HepG2 (cell line): ENCODE results near the gene SLC7A10. TPM values are rescaled to one million over a fixed set of nuclear protein-coding genes. Genes with fewer than 3 reads are reported as not detected.

Experiments used
- ADNP ChIP-seq: sonication (generic); formaldehyde crosslinking; IDR thresholded peaks from 2 replicates; pipeline ENCODE4 v1.4.0; 2020; ENCODE audit warnings: missing genetic modification reagents
- AKAP8 ChIP-seq: sonication (generic); formaldehyde crosslinking; IDR thresholded peaks from 2 replicates; pipeline ENCODE4 v1.5.1; 2020; ENCODE audit warnings: mild to moderate bottlenecking, missing genetic modification reagents
- EP300 ChIP-seq, 3 experiments: sonication (generic) in 1 of 3; formaldehyde crosslinking in 1 of 3; IDR thresholded peaks; 2 replicates each; pipeline versions ENCODE4 v1.5.1 to v1.6.1; 2011 to 2020; ENCODE audit warnings: low read depth in 2 of 3, low read length in 2 of 3, borderline replicate concordance in 1 of 3, improper control_type of control experiment in 1 of 3, mild to moderate bottlenecking in 1 of 3, missing genetic modification reagents in 1 of 3, moderate library complexity in 1 of 3
- FOXO1 ChIP-seq: sonication (generic); formaldehyde crosslinking; IDR thresholded peaks from 2 replicates; pipeline ENCODE4 v1.4.0; 2020; ENCODE audit warnings: missing genetic modification reagents
- HDAC1 ChIP-seq: sonication (generic); formaldehyde crosslinking; IDR thresholded peaks from 2 replicates; pipeline ENCODE4 v1.5.1; 2020; ENCODE audit warnings: mild to moderate bottlenecking, missing genetic modification reagents
- HOXD1 ChIP-seq: sonication (generic); formaldehyde crosslinking; IDR thresholded peaks from 2 replicates; pipeline ENCODE4 v1.5.0; 2020; ENCODE audit warnings: missing genetic modification reagents
- LBX2 ChIP-seq: sonication (generic); formaldehyde crosslinking; IDR thresholded peaks from 2 replicates; pipeline ENCODE4 v1.5.0; 2020; ENCODE audit warnings: missing genetic modification reagents, mild to moderate bottlenecking, borderline replicate concordance
- LCORL ChIP-seq, 2 experiments: fragments of 450-650 bp in 1 of 2; sonication (generic) in 1 of 2; formaldehyde crosslinking in 1 of 2; IDR thresholded peaks; 2 replicates each; pipeline versions ENCODE4 v1.5.0 to v1.6.1; 2017 to 2020; ENCODE audit warnings: antibody characterized with exemption in 1 of 2, missing genetic modification reagents in 1 of 2
- MEIS1 ChIP-seq: sonication (generic); formaldehyde crosslinking; IDR thresholded peaks from 2 replicates; pipeline ENCODE4 v1.9.0; 2021; ENCODE audit warnings: mild to moderate bottlenecking, missing genetic modification reagents, moderate library complexity, borderline replicate concordance
- MIER3 ChIP-seq: IDR thresholded peaks from 2 replicates; pipeline ENCODE4 v1.6.1; 2016; ENCODE audit warnings: missing compliant biosample characterization, borderline replicate concordance
- NAIF1 ChIP-seq: sonication (generic); formaldehyde crosslinking; IDR thresholded peaks from 2 replicates; pipeline ENCODE4 v1.5.0; 2020; ENCODE audit warnings: mild to moderate bottlenecking, missing genetic modification reagents, borderline replicate concordance
- NR2F1 ChIP-seq, 2 experiments: fragments of 450-650 bp in 1 of 2; formaldehyde crosslinking in 1 of 2; IDR thresholded peaks; 2 replicates each; pipeline versions ENCODE4 v1.5.0 to v1.6.1; 2016 to 2020; ENCODE audit warnings: mild to moderate bottlenecking in 1 of 2, missing compliant biosample characterization in 1 of 2, missing genetic modification reagents in 1 of 2, moderate library complexity in 1 of 2
- NR2F2 ChIP-seq: IDR thresholded peaks from 2 replicates; pipeline ENCODE4 v1.6.1; 2012; ENCODE audit warnings: low read depth, inconsistent platforms, borderline replicate concordance
- PCBP2 ChIP-seq: fragments of 200-400 bp; formaldehyde crosslinking; optimal IDR thresholded peaks from 2 replicates; pipeline ENCODE3; 2018; ENCODE audit warnings: low read length, low read depth; ENCODE audit not compliant: poor library complexity, severe bottlenecking
- PHB2 ChIP-seq: fragments of 450-650 bp; IDR thresholded peaks from 2 replicates; pipeline ENCODE4 v1.6.1; 2018; ENCODE audit not compliant: partially characterized antibody
- RAD51 ChIP-seq: fragments of 450-650 bp; IDR thresholded peaks from 2 replicates; pipeline ENCODE4 v1.6.1; 2016; ENCODE audit warnings: borderline replicate concordance
- SYNCRIP ChIP-seq: fragments of 200-400 bp; formaldehyde crosslinking; IDR thresholded peaks from 2 replicates; pipeline ENCODE4 v1.6.1; 2018; ENCODE audit warnings: mild to moderate bottlenecking, low read depth, low read length; ENCODE audit not compliant: insufficient read depth
- TBL1XR1 ChIP-seq: fragments of 150-350 bp; IDR thresholded peaks from 2 replicates; pipeline ENCODE4 v1.6.1; 2014; ENCODE audit warnings: borderline replicate concordance, low read length; ENCODE audit not compliant: partially characterized antibody
- ZFYVE20 ChIP-seq: sonication (generic); formaldehyde crosslinking; IDR thresholded peaks from 2 replicates; pipeline ENCODE4 v1.8.0; 2023; ENCODE audit warnings: low read depth, mild to moderate bottlenecking, moderate library complexity, missing genetic modification reagents, borderline replicate concordance
- ZNF263 ChIP-seq: sonication (generic); formaldehyde crosslinking; IDR thresholded peaks from 2 replicates; pipeline ENCODE4 v1.4.0; 2020; ENCODE audit warnings: missing genetic modification reagents
- ZNF354B ChIP-seq: sonication (generic); formaldehyde crosslinking; IDR thresholded peaks from 2 replicates; pipeline ENCODE4 v1.8.0; 2022; ENCODE audit warnings: mild to moderate bottlenecking, missing genetic modification reagents
- ZNF563 ChIP-seq: sonication (generic); formaldehyde crosslinking; IDR thresholded peaks from 2 replicates; pipeline ENCODE4 v1.8.0; 2022; ENCODE audit warnings: mild to moderate bottlenecking, moderate library complexity, missing genetic modification reagents
- ZNF614 ChIP-seq: IDR thresholded peaks from 2 replicates; pipeline ENCODE4 v1.6.1; 2018; ENCODE audit warnings: missing biosample characterization, missing genetic modification reagents, inconsistent platforms, borderline replicate concordance
- ZNF616 ChIP-seq: sonication (generic); formaldehyde crosslinking; IDR thresholded peaks from 2 replicates; pipeline ENCODE4 v1.5.0; 2020; ENCODE audit warnings: low read depth, mild to moderate bottlenecking, missing genetic modification reagents
- ZNF724P ChIP-seq: sonication (generic); formaldehyde crosslinking; IDR thresholded peaks from 2 replicates; pipeline ENCODE4 v1.8.0; 2022; ENCODE audit warnings: missing genetic modification reagents, borderline replicate concordance
- ZNF75D ChIP-seq: sonication (generic); formaldehyde crosslinking; IDR thresholded peaks from 2 replicates; pipeline ENCODE4 v1.8.1; 2023; ENCODE audit warnings: missing genetic modification reagents, mild to moderate bottlenecking, borderline replicate concordance
- ZZZ3 ChIP-seq: sonication (generic); formaldehyde crosslinking; IDR thresholded peaks from 2 replicates; pipeline ENCODE4 v1.4.0; 2020; ENCODE audit warnings: missing genetic modification reagents, mild to moderate bottlenecking, borderline replicate concordance
- polyA plus RNA-seq, 8 experiments: library from polyadenylated mRNA; depleted of rRNA in 3 of 8; stranded (reverse) in 7 of 8; unstranded in 1 of 8; fragments of >200 nt; fragmentation: Illumina TruSeq in 4 of 8; extraction: Trizol in 4 of 8; gene quantifications; 2 replicates each; pipeline versions ENCODE4 v1.2.1 to v1.2.3, GENCODE V29; 2011 to 2016; ENCODE audit warnings: low read depth in 4 of 8, missing spikeins in 1 of 8, mixed read lengths in 1 of 8; ENCODE audit not compliant: insufficient read depth in 1 of 8
- total RNA-seq, 5 experiments: library from RNA; depleted of rRNA; stranded (reverse); fragments of >200 nt; fragmentation: Illumina TruSeq; extraction: Trizol; gene quantifications; 2 replicates each; pipeline ENCODE4 v1.2.3, GENCODE V29; 2016; ENCODE audit warnings: low read depth in 1 of 5
- TF ChIP-seq, protein P1 (sequence below): sonication (generic); formaldehyde crosslinking; IDR thresholded peaks from 2 replicates; pipeline ENCODE4 v1.4.0; 2020; ENCODE audit warnings: mild to moderate bottlenecking, low read depth, missing genetic modification reagents

Gene SLC7A10
- total and polyA plus RNA-seq, 2 of the 13 experiments (the other 11 are each of a cell fraction or from before 2014, with no cell fraction given), result 1.1 to 2.2 TPM

GRCh38 chr19:33273881-33274662 is 48.4 kb upstream of the SLC7A10 start (continued):
- TF ChIP-seq ZNF614 (0 out of 2 replicates have a peak, but pooled peaks have one; percentile 0), TBL1XR1 (no peak), NR2F1 (CRISPR knock-in tag; IDR thresholded peaks at IDR 0.05) (no peak), ZNF75D (CRISPR knock-in tag) (no peak), ZZZ3 (CRISPR knock-in tag) (no peak), NAIF1 (CRISPR knock-in tag) (no peak), LBX2 (CRISPR knock-in tag) (no peak; the same call in 1 of the 2 replicates), ZNF724P (CRISPR knock-in tag) (no peak), HDAC1 (CRISPR knock-in tag) (peak; percentile 75; the same call in 1 of the 2 replicates), ZNF563 (no peak), ZNF354B (no peak), NR2F2 (no peak), ZFYVE20 (CRISPR knock-in tag) (no peak), EP300 (IDR thresholded peaks at IDR 0.05; ENCODE audit: low read depth in 2 of 2, low read length in 2 of 2) (peak in 1 of 2 experiments; percentile 34; a peak in 1 of 4 replicates), EP300 (CRISPR knock-in tag; IDR thresholded peaks at IDR 0.05; ENCODE audit: borderline replicate concordance) (peak; percentile 57), PCBP2 (no peak), ZNF263 (CRISPR knock-in tag) (peak; percentile 70), ADNP (peak; percentile 68; the same call in 1 of the 2 replicates), PHB2 (no peak), ZNF616 (no peak), AKAP8 (CRISPR knock-in tag) (peak; percentile 13; the same call in 1 of the 2 replicates), SYNCRIP (no peak), MEIS1 (CRISPR knock-in tag) (no peak), RAD51 (no peak), FOXO1 (CRISPR knock-in tag) (peak; percentile 75), MIER3 (CRISPR knock-in tag) (peak; percentile 18; the same call in 1 of the 2 replicates), HOXD1 (CRISPR knock-in tag) (no peak), LCORL (IDR thresholded peaks at IDR 0.05) (no peak), LCORL (CRISPR knock-in tag; IDR thresholded peaks at IDR 0.05) (no peak)
- TF ChIP-seq, protein P1, sequence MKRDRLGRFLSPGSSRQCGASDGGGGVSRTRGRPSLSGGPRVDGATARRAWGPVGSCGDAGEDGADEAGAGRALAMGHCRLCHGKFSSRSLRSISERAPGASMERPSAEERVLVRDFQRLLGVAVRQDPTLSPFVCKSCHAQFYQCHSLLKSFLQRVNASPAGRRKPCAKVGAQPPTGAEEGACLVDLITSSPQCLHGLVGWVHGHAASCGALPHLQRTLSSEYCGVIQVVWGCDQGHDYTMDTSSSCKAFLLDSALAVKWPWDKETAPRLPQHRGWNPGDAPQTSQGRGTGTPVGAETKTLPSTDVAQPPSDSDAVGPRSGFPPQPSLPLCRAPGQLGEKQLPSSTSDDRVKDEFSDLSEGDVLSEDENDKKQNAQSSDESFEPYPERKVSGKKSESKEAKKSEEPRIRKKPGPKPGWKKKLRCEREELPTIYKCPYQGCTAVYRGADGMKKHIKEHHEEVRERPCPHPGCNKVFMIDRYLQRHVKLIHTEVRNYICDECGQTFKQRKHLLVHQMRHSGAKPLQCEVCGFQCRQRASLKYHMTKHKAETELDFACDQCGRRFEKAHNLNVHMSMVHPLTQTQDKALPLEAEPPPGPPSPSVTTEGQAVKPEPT (CRISPR knock-in tag), result no peak
